NCI-H1105 treated with DMSO at 0.1 percent for 48 hours (cell line): Measurements from ENCODE around the gene MTMR1.

ENCODE experiments used
- DNase-seq: peaks from one replicate; lab custom pipeline; 2025; lab: John Stamatoyannopoulos, UW

MTMR1 gene

GRCh38 chrX:150762258-150763165, 69.3 kb downstream of the MTMR1 start:
- DNase-seq, result no peak

- no peak for DNase-seq
Observed at GRCh38 chrX:150763303-150763797, 70.2 kb downstream of the MTMR1 start.

GRCh38 chrX:150763810-150764209, 70.6 kb downstream of the MTMR1 start:
- no peak for DNase-seq

GRCh38 chrX:150765237-150765636, 72.0 kb downstream of the MTMR1 start:
- no peak for DNase-seq

GRCh38 chrX:150765782-150766350, 72.7 kb downstream of the MTMR1 start:
- DNase-seq, result no peak

- no peak for DNase-seq
Observed at GRCh38 chrX:150766351-150767044, 73.3 kb downstream of the MTMR1 start.

GRCh38 chrX:150767045-150767395, 73.8 kb downstream of the MTMR1 start:
- DNase-seq, result no peak

- no peak for DNase-seq
Observed at GRCh38 chrX:150767475-150768131, 74.4 kb downstream of the MTMR1 start.

- no peak for DNase-seq
Observed at GRCh38 chrX:150768132-150768485, 74.9 kb downstream of the MTMR1 start.

- DNase-seq, result no peak
Observed at GRCh38 chrX:150768580-150769190, 75.5 kb downstream of the MTMR1 start.

GRCh38 chrX:150769408-150769807, 76.2 kb downstream of the MTMR1 start:
- no peak for DNase-seq

GRCh38 chrX:150770623-150771022, 77.4 kb downstream of the MTMR1 start:
- DNase-seq, result no peak

GRCh38 chrX:150771116-150771515, 77.9 kb downstream of the MTMR1 start:
- DNase-seq, result no peak

- peak; percentile 60 for DNase-seq
Observed at GRCh38 chrX:150772150-150772970, 79.2 kb downstream of the MTMR1 start.

GRCh38 chrX:150773117-150773516, 79.9 kb downstream of the MTMR1 start:
- no peak for DNase-seq

GRCh38 chrX:150773634-150774033, 80.4 kb downstream of the MTMR1 start:
- no peak for DNase-seq

GRCh38 chrX:150774798-150775568, 81.8 kb downstream of the MTMR1 start:
- no peak for DNase-seq

- no peak for DNase-seq
Observed at GRCh38 chrX:150775569-150776350, 82.6 kb downstream of the MTMR1 start.

GRCh38 chrX:150777328-150777992, 84.3 kb downstream of the MTMR1 start:
- no peak for DNase-seq
